GM06990 (cell line): Measurements from ENCODE around the gene LPAR5.

ENCODE experiments used
- DNase-seq: peaks from one replicate; pipeline ENCODE4 v3.0.0-alpha.2; 2011; ENCODE audit not compliant: insufficient read length; ENCODE audit errors: extremely low read depth
- H3K27me3 ChIP-seq: replicated peaks from 2 replicates; pipeline ENCODE4 v1.6.0; 2011; ENCODE audit warnings: low read length; ENCODE audit not compliant: control insufficient read depth, insufficient read depth
- H3K36me3 ChIP-seq: 2 replicates; pipeline ENCODE4 v1.5.1; 2011; ENCODE audit warnings: low read length; ENCODE audit not compliant: control insufficient read depth, insufficient read depth
- H3K4me3 ChIP-seq: replicated peaks from 2 replicates; pipeline ENCODE4 v1.5.1; 2011; ENCODE audit warnings: low read depth, mild to moderate bottlenecking, control low read depth, low read length
- CTCF ChIP-seq: IDR thresholded peaks from 2 replicates; pipeline ENCODE4 v1.5.1; 2011; ENCODE audit warnings: low read length, control low read depth, mild to moderate bottlenecking, inconsistent platforms; ENCODE audit not compliant: insufficient read depth, poor library complexity, severe bottlenecking

The LPAR5 gene

GRCh38 chr12:6644257-6644596 lies 8.5 kb upstream of the LPAR5 start:
- Histone ChIP-seq H3K4me3 (peak overlapping the region; percentile 30), H3K27me3 (no peaks in the 10 kb centered on the region), H3K36me3 (peaks cover 2% of the 10 kb centered on the region; the same call in 1 of the 2 replicates)
- TF ChIP-seq CTCF: no peak
- peak; percentile 48 for DNase-seq

GRCh38 chr12:6643569-6644256 lies 8.0 kb upstream of the LPAR5 start:
- TF ChIP-seq CTCF: no peak
- Histone ChIP-seq H3K4me3 (no peak overlapping the region), H3K36me3 (peaks cover 2% of the 10 kb centered on the region; the same call in 1 of the 2 replicates), H3K27me3 (no peaks in the 10 kb centered on the region)
- peak; percentile 26 for DNase-seq

- H3K4me3 ChIP-seq: no peak overlapping the region
Observed at GRCh38 chr12:6641131-6641530, 5.4 kb upstream of the LPAR5 start.

GRCh38 chr12:6640497-6640896 lies 4.7 kb upstream of the LPAR5 start:
- no peaks in the 10 kb centered on the region for H3K36me3 ChIP-seq
- no peak overlapping the region for H3K4me3 ChIP-seq
- H3K27me3 ChIP-seq: no peaks in the 10 kb centered on the region
- TF ChIP-seq CTCF: no peak
- DNase-seq: no peak

More at GRCh38 chr12:6641131-6641530, 5.4 kb upstream of the LPAR5 start:
- DNase-seq: no peak
- Histone ChIP-seq H3K27me3 (no peaks in the 10 kb centered on the region), H3K36me3 (no peaks in the 10 kb centered on the region)
- no peak for TF ChIP-seq CTCF

GRCh38 chr12:6639151-6639801 lies 3.5 kb upstream of the LPAR5 start:
- no peak for TF ChIP-seq CTCF
- Histone ChIP-seq H3K36me3 (no peaks in the 10 kb centered on the region), H3K4me3 (no peak overlapping the region), H3K27me3 (no peaks in the 10 kb centered on the region)
- DNase-seq: no peak
